PFSK-1 (cell line): ENCODE results near the gene KCNN1.

Experiments
- FOXP2 ChIP-seq: optimal IDR thresholded peaks from 2 replicates; pipeline ENCODE3; 2011; ENCODE audit warnings: borderline replicate concordance, control low read depth, inconsistent platforms; ENCODE audit not compliant: insufficient read depth; ENCODE audit errors: extremely low read length, extremely low read depth
- POLR2AphosphoS5 ChIP-seq: IDR thresholded peaks from 2 replicates; pipeline ENCODE4 v1.6.1; 2012; ENCODE audit warnings: low read depth, mild to moderate bottlenecking, control low read depth, low read length, moderate library complexity
- SIN3A ChIP-seq: IDR thresholded peaks from 2 replicates; pipeline ENCODE4 v1.6.1; 2012; ENCODE audit warnings: mild to moderate bottlenecking, low read length, moderate library complexity, borderline replicate concordance; ENCODE audit not compliant: insufficient read depth
- TAF1 ChIP-seq: IDR thresholded peaks from 2 replicates; pipeline ENCODE4 v1.6.1; 2012; ENCODE audit warnings: low read length, control low read depth, borderline replicate concordance; ENCODE audit not compliant: insufficient read depth
- TF ChIP-seq, protein P1 (sequence below), 2 experiments: IDR thresholded peaks; 2 replicates each; pipeline versions ENCODE4 v1.6.1 to v1.8.0; 2011 to 2012; ENCODE audit warnings: low read depth in 2 of 2, low read length in 2 of 2, control low read depth in 1 of 2, inconsistent platforms in 1 of 2, mild to moderate bottlenecking in 1 of 2, moderate library complexity in 1 of 2; ENCODE audit not compliant: insufficient read depth in 1 of 2

DNA sequence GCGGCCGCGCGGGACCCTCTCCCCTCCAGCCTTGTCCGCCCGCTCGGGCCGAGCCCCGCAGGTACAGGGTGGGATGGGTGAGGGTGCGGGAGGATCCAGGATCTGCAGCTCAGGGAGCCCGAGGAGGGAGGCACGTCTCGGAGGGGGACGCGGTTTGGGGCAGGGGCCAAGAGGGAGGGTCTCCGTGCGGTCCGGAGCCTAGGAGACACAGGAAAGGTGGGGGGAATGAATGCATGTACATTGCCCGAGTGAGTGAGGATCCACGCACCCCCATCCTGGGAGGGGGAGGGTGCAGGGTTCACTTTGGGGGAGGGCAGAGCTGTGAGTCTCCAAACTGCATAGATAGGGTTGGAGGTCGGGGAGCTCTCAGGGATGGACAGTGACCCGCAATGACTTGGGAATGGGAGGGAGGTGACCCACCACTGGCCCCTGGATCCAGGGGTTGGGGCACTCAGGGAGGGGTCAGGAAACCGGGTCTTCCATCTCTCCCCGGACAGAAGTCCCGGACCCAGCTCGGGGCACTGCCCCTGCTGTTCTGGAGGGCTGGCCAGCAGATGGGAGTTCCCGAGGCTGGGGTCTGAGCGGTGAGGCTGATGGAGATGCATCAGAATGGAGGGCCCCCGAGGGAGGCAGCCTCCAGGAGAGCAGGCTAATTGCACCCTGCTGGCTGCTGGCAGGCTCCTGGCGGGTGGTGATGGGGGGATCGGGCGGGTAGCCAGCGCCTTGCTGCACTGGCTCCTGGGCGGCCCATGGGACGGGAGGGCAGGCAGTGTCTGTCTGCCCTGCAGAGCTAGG is 547 bp downstream of the KCNN1 start:
- no peak for TF ChIP-seq POLR2AphosphoS5
- no peak for TF ChIP-seq TAF1
- TF ChIP-seq, protein P1, sequence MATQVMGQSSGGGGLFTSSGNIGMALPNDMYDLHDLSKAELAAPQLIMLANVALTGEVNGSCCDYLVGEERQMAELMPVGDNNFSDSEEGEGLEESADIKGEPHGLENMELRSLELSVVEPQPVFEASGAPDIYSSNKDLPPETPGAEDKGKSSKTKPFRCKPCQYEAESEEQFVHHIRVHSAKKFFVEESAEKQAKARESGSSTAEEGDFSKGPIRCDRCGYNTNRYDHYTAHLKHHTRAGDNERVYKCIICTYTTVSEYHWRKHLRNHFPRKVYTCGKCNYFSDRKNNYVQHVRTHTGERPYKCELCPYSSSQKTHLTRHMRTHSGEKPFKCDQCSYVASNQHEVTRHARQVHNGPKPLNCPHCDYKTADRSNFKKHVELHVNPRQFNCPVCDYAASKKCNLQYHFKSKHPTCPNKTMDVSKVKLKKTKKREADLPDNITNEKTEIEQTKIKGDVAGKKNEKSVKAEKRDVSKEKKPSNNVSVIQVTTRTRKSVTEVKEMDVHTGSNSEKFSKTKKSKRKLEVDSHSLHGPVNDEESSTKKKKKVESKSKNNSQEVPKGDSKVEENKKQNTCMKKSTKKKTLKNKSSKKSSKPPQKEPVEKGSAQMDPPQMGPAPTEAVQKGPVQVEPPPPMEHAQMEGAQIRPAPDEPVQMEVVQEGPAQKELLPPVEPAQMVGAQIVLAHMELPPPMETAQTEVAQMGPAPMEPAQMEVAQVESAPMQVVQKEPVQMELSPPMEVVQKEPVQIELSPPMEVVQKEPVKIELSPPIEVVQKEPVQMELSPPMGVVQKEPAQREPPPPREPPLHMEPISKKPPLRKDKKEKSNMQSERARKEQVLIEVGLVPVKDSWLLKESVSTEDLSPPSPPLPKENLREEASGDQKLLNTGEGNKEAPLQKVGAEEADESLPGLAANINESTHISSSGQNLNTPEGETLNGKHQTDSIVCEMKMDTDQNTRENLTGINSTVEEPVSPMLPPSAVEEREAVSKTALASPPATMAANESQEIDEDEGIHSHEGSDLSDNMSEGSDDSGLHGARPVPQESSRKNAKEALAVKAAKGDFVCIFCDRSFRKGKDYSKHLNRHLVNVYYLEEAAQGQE (IDR thresholded peaks at IDR 0.05; ENCODE audit: insufficient read depth in 1 of 2, low read depth in 2 of 2, low read length in 2 of 2): no peak
- no peak for TF ChIP-seq SIN3A
- TF ChIP-seq FOXP2: no peak
